ENCODE results near the gene BRCA1.

GRCh38 chr17:43013296-43013695, 111.9 kb downstream of the BRCA1 start:
- TF ChIP-seq POLR2A (IDR thresholded peaks at IDR 0.05) (no peak), CTCF (IDR thresholded peaks at IDR 0.05) (no peak), POLR2AphosphoS5 (IDR thresholded peaks at IDR 0.05) (no peak), EP300 (IDR thresholded peaks at IDR 0.05) (no peak)

All from suprapubic skin (tissue), 4 donors.